AG10803 (cell line): ENCODE measurements around the gene NPPC.

Experiments used
- DNase-seq: peaks from one replicate; pipeline ENCODE4 v3.0.0; 2010; ENCODE audit warnings: low read depth
- H3K4me3 ChIP-seq: 2 replicates; pipeline ENCODE4 v1.5.1; 2011; ENCODE audit warnings: mild to moderate bottlenecking, low read length, control low read depth
- TF ChIP-seq, protein P1 (sequence below): conservative IDR thresholded peaks from 2 replicates; pipeline ENCODE4 v1.5.1; 2011; ENCODE audit warnings: mild to moderate bottlenecking, low read length, control low read depth, inconsistent platforms

NPPC gene

DNA sequence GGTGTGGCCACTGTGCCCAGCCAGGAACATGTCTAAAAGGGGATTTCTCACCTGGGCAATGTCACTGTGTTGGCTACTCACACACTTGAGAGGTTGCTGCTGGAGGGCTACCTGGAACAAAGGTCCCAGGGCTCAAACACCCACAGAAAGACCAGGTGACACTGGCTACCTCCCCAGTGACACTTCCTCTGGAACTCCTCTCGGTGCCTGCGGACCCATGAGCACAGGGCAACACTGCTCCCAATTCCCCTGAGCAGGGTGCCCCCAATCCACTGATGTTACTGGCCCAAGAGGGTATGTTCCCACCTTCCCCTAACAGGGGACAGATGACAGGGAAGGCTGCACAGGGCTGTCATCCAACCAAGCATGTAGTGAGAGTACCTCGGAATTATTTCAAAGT is 5.8 kb downstream of the NPPC start:
- no peak for DNase-seq
- no peak overlapping the region for H3K4me3 ChIP-seq
- TF ChIP-seq, protein P1, sequence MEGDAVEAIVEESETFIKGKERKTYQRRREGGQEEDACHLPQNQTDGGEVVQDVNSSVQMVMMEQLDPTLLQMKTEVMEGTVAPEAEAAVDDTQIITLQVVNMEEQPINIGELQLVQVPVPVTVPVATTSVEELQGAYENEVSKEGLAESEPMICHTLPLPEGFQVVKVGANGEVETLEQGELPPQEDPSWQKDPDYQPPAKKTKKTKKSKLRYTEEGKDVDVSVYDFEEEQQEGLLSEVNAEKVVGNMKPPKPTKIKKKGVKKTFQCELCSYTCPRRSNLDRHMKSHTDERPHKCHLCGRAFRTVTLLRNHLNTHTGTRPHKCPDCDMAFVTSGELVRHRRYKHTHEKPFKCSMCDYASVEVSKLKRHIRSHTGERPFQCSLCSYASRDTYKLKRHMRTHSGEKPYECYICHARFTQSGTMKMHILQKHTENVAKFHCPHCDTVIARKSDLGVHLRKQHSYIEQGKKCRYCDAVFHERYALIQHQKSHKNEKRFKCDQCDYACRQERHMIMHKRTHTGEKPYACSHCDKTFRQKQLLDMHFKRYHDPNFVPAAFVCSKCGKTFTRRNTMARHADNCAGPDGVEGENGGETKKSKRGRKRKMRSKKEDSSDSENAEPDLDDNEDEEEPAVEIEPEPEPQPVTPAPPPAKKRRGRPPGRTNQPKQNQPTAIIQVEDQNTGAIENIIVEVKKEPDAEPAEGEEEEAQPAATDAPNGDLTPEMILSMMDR: no peak

DNA sequence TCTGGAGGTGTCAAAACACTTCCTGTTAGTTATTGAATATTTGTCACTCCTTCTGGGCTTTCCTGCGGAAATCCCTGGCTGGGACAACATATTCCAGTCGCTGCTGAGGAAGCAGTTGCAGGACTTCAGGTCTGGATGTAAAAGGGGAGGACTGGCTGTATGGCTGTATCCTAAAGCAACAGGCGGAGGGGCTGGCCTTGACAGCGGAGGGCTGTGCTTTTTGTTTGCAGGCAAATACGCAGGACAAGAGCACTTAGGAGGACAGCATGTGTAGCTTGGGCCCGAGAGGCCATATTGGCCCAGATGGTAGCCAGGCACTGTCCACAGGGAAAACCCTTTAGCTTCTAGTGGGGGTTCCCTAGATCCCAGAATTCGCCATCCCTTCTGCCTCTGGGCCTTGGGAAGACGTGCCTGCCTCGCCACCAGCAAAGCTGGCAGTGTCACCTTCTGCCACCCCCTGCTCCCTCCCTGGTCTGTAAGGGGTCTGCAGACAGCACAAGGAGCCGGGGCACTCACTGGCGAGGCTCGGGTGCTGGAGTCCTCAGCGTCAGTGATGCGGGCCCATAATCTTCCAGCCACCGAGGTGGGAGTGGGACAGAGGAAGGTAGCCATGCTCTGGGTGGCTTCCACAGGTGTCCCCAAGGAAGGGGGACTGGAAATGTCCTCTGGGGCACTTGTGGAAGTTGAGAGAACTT is 6.7 kb downstream of the NPPC start:
- TF ChIP-seq, protein P1: no peak

DNA sequence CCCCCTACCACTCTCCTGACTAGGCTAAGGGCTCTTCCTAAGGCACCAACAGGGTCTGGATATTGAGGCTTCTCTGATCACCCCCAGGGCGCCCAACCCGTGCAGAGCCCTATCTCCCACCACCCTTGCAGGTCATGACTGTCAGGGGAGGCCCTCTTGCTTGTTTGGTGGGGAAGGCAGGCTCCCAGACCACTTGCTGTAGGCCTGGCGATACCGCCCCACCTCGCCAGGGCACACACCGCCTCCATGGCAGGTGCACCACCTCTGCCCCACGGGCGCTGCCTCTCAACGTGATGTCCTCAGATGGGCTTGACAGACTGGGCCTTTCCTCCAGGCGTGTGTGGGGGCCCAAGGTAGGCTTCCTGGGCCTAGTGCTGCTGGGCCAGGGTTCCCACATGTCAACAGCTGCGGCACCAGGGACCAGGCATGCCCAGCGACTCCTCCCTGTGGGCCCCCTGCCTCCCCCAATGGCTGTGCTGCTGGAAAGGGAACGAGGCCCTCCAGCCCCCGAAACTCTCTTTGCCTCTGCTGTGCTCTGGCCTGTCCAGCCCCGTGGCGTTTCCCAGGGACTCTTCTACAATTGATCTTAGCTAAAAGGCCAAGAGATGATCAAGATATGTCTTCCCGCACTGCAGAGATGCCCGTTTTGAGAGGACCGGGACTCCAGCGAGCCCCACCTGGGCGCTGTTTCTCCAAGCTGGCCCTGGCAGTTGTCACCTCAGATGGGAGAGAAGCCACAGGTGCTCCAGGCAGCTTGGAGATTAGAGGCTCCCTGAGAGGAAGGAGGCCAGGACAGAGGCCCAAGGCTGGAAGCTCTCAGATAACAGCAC is 7.5 kb downstream of the NPPC start:
- TF ChIP-seq, protein P1: no peak
- no peak for DNase-seq
- no peak overlapping the region for H3K4me3 ChIP-seq

More for the DNA sequence above, 6.7 kb downstream of the NPPC start:
- no peak for DNase-seq
- H3K4me3 ChIP-seq: no peak overlapping the region

DNA sequence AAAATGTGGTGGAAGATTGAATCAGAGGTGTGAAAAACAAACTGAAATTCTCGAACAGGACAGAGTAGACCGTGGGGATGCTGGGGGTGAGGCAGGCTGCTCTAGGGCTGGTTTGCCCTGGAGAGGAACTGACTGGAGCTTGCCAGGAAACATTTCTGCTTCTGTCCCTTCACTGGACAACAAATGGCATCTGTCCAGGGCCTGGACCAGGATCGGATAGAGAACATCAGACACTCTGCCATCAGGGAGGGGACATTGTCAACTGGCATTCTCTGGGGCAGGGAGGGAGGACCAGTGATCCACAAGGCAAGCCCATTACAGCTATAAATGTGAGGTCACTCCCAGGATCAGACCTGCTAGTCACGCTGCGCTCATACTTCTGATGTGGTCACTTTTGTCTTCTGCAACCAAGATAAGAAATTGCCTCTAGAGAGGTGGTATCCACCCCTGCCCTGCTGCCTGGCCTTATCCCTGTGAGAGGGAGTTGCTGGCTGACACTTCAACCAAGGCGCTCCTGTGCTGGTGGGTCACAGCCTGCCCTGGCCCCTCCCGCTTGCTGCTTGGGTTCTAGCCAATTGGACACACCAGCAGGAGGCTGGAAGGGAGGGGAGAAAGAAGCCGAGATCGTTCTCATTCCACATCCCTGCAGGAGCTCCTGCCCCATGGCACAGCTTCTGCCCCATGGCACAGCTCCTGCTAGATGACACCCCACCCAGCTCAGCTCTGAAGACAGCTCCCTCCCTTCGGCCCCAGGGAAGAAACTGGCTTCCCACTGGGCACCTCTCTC is 8.7 kb downstream of the NPPC start:
- TF ChIP-seq, protein P1: no peak
- DNase-seq: no peak
- no peak overlapping the region for H3K4me3 ChIP-seq

DNA sequence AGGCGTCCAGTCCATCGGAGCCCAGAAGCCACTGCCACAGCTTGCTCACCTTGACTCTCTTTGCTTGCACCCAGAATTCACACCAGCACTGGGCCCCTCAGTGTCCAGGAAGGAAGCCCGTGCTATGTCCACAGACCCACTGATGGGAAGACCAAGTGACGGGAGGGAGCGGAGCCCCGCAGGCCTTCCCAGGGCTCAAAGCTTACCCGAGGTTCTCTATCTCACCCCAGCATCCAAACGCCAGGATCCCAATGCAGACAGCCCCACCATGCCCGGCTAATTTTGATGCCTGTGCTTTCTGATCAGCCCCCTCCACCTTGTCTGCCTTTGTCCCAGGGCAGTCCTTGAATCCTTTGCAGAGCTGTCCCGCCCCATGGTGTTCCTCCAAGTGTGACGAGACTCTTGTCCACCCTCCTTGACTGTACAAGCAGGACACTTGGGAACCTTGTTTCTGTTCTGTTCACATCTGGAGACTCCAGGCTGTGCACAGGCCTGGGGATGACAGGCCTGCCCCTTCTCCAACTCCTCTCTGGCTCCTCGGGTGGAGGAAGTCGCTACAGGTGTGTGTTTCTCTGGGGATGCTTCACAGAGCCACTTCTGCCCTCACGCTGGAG is 12.0 kb downstream of the NPPC start:
- no peak overlapping the region for H3K4me3 ChIP-seq
- no peak for DNase-seq
- TF ChIP-seq, protein P1: no peak

DNA sequence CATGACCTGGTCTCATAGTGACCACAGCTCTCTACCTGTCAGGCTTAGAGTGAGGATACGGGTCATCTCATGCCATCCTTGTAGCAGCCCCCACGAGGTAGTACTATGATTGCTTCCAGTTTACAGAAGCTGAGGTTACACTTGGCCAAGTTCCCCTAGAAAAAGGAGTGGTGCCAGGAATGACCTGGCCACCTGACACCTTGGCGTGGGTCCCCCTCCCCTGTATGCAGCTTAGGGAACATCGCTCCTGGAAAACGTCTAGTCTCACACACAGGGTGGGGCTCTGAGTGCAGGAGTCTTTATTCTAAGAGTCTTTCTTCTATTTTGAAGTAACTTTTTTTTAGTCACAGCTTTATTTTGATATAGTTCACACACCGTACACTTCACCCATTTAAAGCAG is 14.8 kb downstream of the NPPC start:
- no peak for DNase-seq
- no peak overlapping the region for H3K4me3 ChIP-seq
- TF ChIP-seq, protein P1: no peak
